ENCODE data around the gene LRRC74B.

GRCh38 chr22:21043860-21044535 lies 1.7 kb upstream of the LRRC74B start:
- no peak for TF ChIP-seq CTCF (conservative IDR thresholded peaks at IDR 0.05 in 1 of 2, IDR thresholded peaks at IDR 0.05 in 1 of 2; ENCODE audit: low read depth in 1 of 2, low read length in 2 of 2)
- TF ChIP-seq EZH2 (IDR thresholded peaks at IDR 0.05; ENCODE audit: low read length, missing control alignments) = no peak

Data from fibroblast of lung (primary cell).